T-cell (primary cell): ENCODE results near the gene RGS13. TPM values are rescaled to one million over a fixed set of nuclear protein-coding genes. Genes with fewer than 3 reads are reported as not detected.
A peak's percentile ranks its signal among the peaks of the same experiment; 100 is the strongest.

ENCODE experiments used
- ATAC-seq, 4 experiments: fragments of 200-7000 bp in 3 of 4; fragments of 150-1000 bp in 1 of 4; cut with Tn5 transposase; replicated peaks in 1 of 4; 1 replicate in 3 of 4; 2 replicates in 1 of 4; pipeline ENCODE4 v1.10.0; 2021; ENCODE audit warnings: moderate library complexity in 3 of 4, mild to moderate bottlenecking in 2 of 4, moderate number of reproducible peaks in 1 of 4
- CTCF ChIA-PET, 2 donors: fragments of 300-600 bp; sonication (Branson Sonifier 250); formaldehyde crosslinking; loops; one replicate each; lab custom pipeline; 2022; ENCODE audit warnings: antibody characterized with exemption in 2 of 2; lab: Charles Lee
- POLR2A ChIA-PET, 2 donors: fragments of 300-600 bp; sonication (Branson Sonifier 250); formaldehyde crosslinking; loops; one replicate each; lab custom pipeline; 2022; ENCODE audit warnings: antibody characterized with exemption in 2 of 2; lab: Charles Lee
- DNase-seq, 35 experiments: peaks; one replicate each; pipeline versions ENCODE4 v3.0.0 to v3.0.0-alpha.2; 2013 to 2023
- H3K27ac ChIP-seq: one replicate; pipeline ENCODE4 v1.5.1; 2013; ENCODE audit warnings: low read length
- H3K27me3 ChIP-seq, 2 experiments: replicated peaks in 1 of 2; 1 replicate in 1 of 2; 2 replicates in 1 of 2; pipeline versions ENCODE4 v1.6.1 to v1.7.0; 2013; ENCODE audit warnings: low read length in 1 of 2, mixed read lengths in 1 of 2; ENCODE audit not compliant: control insufficient read depth in 2 of 2, insufficient read depth in 2 of 2; ENCODE audit errors: extremely low read depth in 1 of 2
- H3K36me3 ChIP-seq, 2 donors: 1 replicate in 1 of 2; 2 replicates in 1 of 2; pipeline versions ENCODE4 v1.6.1 to v1.7.0; 2013; ENCODE audit warnings: low read length in 1 of 2; ENCODE audit not compliant: control insufficient read depth in 2 of 2, insufficient read depth in 1 of 2; ENCODE audit errors: extremely low read depth in 1 of 2
- H3K4me1 ChIP-seq, 2 experiments: 1 replicate in 1 of 2; 2 replicates in 1 of 2; pipeline versions ENCODE4 v1.6.1 to v1.7.0; 2013; ENCODE audit warnings: low read length in 2 of 2, mixed read lengths in 1 of 2; ENCODE audit not compliant: insufficient read depth in 2 of 2, control insufficient read depth in 1 of 2; ENCODE audit errors: extremely low read depth in 1 of 2
- H3K4me3 ChIP-seq, 2 donors: 1 replicate in 1 of 2; 2 replicates in 1 of 2; pipeline versions ENCODE4 v1.5.1 to v1.7.0; 2013; ENCODE audit warnings: mild to moderate bottlenecking in 2 of 2, low read length in 1 of 2, moderate library complexity in 1 of 2; ENCODE audit not compliant: control insufficient read depth in 1 of 2; ENCODE audit errors: extremely low read depth in 1 of 2
- H3K9me3 ChIP-seq: 2 replicates; pipeline ENCODE4 v1.7.0; 2013
- H3K27ac Mint-ChIP-seq, 2 donors: one replicate each; pipeline ENCODE4 v1.8.0; 2020 to 2021; ENCODE audit warnings: mild to moderate bottlenecking in 2 of 2, mixed read lengths in 2 of 2
- H3K27me3 Mint-ChIP-seq, 2 donors: one replicate each; pipeline ENCODE4 v1.8.0; 2021 to 2022; ENCODE audit warnings: mixed read lengths in 2 of 2
- H3K36me3 Mint-ChIP-seq: one replicate; pipeline ENCODE4 v1.8.0; 2021; ENCODE audit warnings: mixed read lengths
- H3K4me1 Mint-ChIP-seq, 3 donors: one replicate each; pipeline ENCODE4 v1.8.0; 2020 to 2022; ENCODE audit warnings: mixed read lengths in 3 of 3, mild to moderate bottlenecking in 1 of 3
- H3K4me3 Mint-ChIP-seq, 3 donors: one replicate each; pipeline ENCODE4 v1.8.0; 2020 to 2022; ENCODE audit warnings: mild to moderate bottlenecking in 3 of 3, mixed read lengths in 3 of 3, moderate library complexity in 3 of 3
- H3K9me3 Mint-ChIP-seq, 3 donors: one replicate each; pipeline ENCODE4 v1.8.0; 2020 to 2022; ENCODE audit warnings: mixed read lengths in 3 of 3
- WGBS: methylation state at CpG from one replicate; pipeline ENCODE4 v1.1.5; 2013; ENCODE audit warnings: missing lambda C conversion rate; ENCODE audit not compliant: insufficient coverage; 5-methylcytosine and 5-hydroxymethylcytosine counted together
- total RNA-seq, 35 experiments: library from RNA in 6 of 35; stranded (reverse) in 6 of 35; fragments of 120-200 nt in 1 of 35; gene quantifications; one replicate each; pipeline versions ENCODE4 v1.2.1 to v1.2.4 and lab custom pipeline; 2013 to 2026

The RGS13 gene, protein sequence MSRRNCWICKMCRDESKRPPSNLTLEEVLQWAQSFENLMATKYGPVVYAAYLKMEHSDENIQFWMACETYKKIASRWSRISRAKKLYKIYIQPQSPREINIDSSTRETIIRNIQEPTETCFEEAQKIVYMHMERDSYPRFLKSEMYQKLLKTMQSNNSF
- total RNA-seq = under 1 TPM in 2 of 5 donors, not detected in 3; 0.07 to 0.10 TPM
- total RNA-seq (2013) = 0.04 TPM
- total RNA-seq (lab: John Stamatoyannopoulos, UW) = 0 to 0.73 (median 0.14) reads per million in 29 experiments

GRCh38 chr1:192635939-192636338, at the start of gene RGS13:
Gene RGS13, plus strand, starts transcription at chr1:192636147. Its CDS starts 8,188 bp downstream, at chr1:192644335.
- no peak within 1 kb of the TSS for H3K27ac Mint-ChIP-seq
- H3K27me3 Mint-ChIP-seq = no peaks in the 10 kb centered on the region
- no peak for ATAC-seq
- DNase-seq = no peak
- Histone ChIP-seq H3K27ac (no peak within 1 kb of the TSS), H3K4me3 (no peak within 1 kb of the TSS), H3K4me1 (no peaks in the 10 kb centered on the region), H3K9me3 (no peaks in the 10 kb centered on the region), H3K27me3 (no peaks in the 10 kb centered on the region), H3K36me3 (no peaks in the 10 kb centered on the region)
- POLR2A ChIA-PET = no interaction called here
- H3K4me3 Mint-ChIP-seq = no peak within 1 kb of the TSS
- H3K4me1 Mint-ChIP-seq = peaks cover 0 to 2% (median 2%) of the 10 kb centered on the region in 3 donors
- no peaks in the 10 kb centered on the region for H3K36me3 Mint-ChIP-seq
- no peaks in the 10 kb centered on the region for H3K9me3 Mint-ChIP-seq
- CTCF ChIA-PET = no interaction called here
- WGBS = no CpG with 5 or more reads among the region's 4 CpGs

GRCh38 chr1:192587386-192588266, 48.3 kb upstream of the RGS13 start:
- Mint-ChIP-seq H3K27me3 (peaks cover 3 to 6% of the 10 kb centered on the region in 2 donors), H3K27ac (no peak overlapping the region), H3K4me1 (no peaks in the 10 kb centered on the region), H3K36me3 (no peaks in the 10 kb centered on the region), H3K4me3 (no peak overlapping the region), H3K9me3 (no peaks in the 10 kb centered on the region)
- Histone ChIP-seq H3K4me3 (no peak overlapping the region), H3K36me3 (no peaks in the 10 kb centered on the region), H3K9me3 (no peaks in the 10 kb centered on the region), H3K27ac (no peak overlapping the region), H3K27me3 (no peaks in the 10 kb centered on the region), H3K4me1 (no peaks in the 10 kb centered on the region)
- CTCF ChIA-PET = interaction anchor here in 1 of 2 donors (0.8 kb wide), 1 partner anchor 112 kb away, joined by 4 read pairs; no protein-coding TSS in a partner anchor
- 88% methylated on average over 1 of the region's 5 CpGs for WGBS
- ATAC-seq (peak in 1 of 4 experiments; percentile 5), DNase-seq (no peak)
- POLR2A ChIA-PET = interaction anchor here in 1 of 2 donors (0.6 kb wide), 1 partner anchor 25 kb away, joined by 3 read pairs; no protein-coding TSS in a partner anchor

DNA sequence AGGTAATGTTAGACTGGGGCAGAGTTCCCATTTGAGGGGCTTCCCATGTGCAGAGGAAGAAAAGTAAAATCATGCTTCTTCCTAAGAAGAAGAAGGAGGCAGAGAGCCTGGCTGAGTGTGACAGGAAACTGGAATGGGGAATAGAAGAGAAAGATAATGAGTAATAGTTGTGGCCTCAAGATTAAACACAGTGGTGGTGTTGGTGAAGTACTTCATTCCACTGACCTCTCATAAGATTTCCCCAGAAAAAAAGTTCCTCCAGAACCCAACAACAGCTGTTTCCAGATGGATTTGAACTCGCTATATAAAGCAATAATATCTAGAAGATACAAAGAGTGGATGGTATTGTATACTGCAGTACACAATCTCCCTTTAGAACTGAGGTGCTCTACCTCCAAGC, 47.4 kb upstream of the RGS13 start:
- no CpG with 5 or more reads among the region's 1 CpG for WGBS
- no peaks in the 10 kb centered on the region for H3K9me3 Mint-ChIP-seq
- no peak overlapping the region for H3K27ac ChIP-seq
- no peak overlapping the region for H3K4me3 Mint-ChIP-seq
- H3K36me3 Mint-ChIP-seq = no peaks in the 10 kb centered on the region
- ChIA-PET POLR2A (no interaction called here), CTCF (interaction anchor here in 1 of 2 donors (0.8 kb wide), 1 partner anchor 113 kb away, joined by 4 read pairs; no protein-coding TSS in a partner anchor)
- H3K27me3 Mint-ChIP-seq = peaks cover 1 to 6% of the 10 kb centered on the region in 2 donors
- no peak overlapping the region for H3K4me3 ChIP-seq
- no peak for ATAC-seq
- no peaks in the 10 kb centered on the region for H3K4me1 ChIP-seq
- no peak for DNase-seq
- H3K27ac Mint-ChIP-seq = no peak overlapping the region
- no peaks in the 10 kb centered on the region for H3K4me1 Mint-ChIP-seq
- H3K36me3 ChIP-seq = no peaks in the 10 kb centered on the region
- no peaks in the 10 kb centered on the region for H3K9me3 ChIP-seq
- no peaks in the 10 kb centered on the region for H3K27me3 ChIP-seq

GRCh38 chr1:192589813-192590212, 46.1 kb upstream of the RGS13 start:
- Mint-ChIP-seq H3K4me3 (no peak overlapping the region), H3K27ac (no peak overlapping the region), H3K36me3 (no peaks in the 10 kb centered on the region), H3K4me1 (no peaks in the 10 kb centered on the region), H3K27me3 (peaks cover 1 to 5% of the 10 kb centered on the region in 2 donors), H3K9me3 (no peaks in the 10 kb centered on the region)
- Histone ChIP-seq H3K9me3 (no peaks in the 10 kb centered on the region), H3K27me3 (no peaks in the 10 kb centered on the region), H3K36me3 (no peaks in the 10 kb centered on the region), H3K4me1 (no peaks in the 10 kb centered on the region), H3K27ac (no peak overlapping the region), H3K4me3 (no peak overlapping the region)
- CTCF ChIA-PET = no interaction called here
- ATAC-seq (no peak), DNase-seq (no peak)
- POLR2A ChIA-PET = no interaction called here
- no CpG with 5 or more reads among the region's 3 CpGs for WGBS

GRCh38 chr1:192592517-192592916, 43.4 kb upstream of the RGS13 start:
- Mint-ChIP-seq H3K36me3 (no peaks in the 10 kb centered on the region), H3K9me3 (no peaks in the 10 kb centered on the region), H3K27ac (no peak overlapping the region), H3K27me3 (peaks cover 4% of the 10 kb centered on the region in 2 donors), H3K4me3 (no peak overlapping the region), H3K4me1 (no peaks in the 10 kb centered on the region)
- WGBS = no CpG with 5 or more reads among the region's 4 CpGs
- CTCF ChIA-PET = interaction anchor here in 1 of 2 donors (1.2 kb wide), 1 partner anchor 15 kb away, joined by 3 read pairs; no protein-coding TSS in a partner anchor
- Histone ChIP-seq H3K4me1 (no peaks in the 10 kb centered on the region), H3K9me3 (no peaks in the 10 kb centered on the region), H3K36me3 (no peaks in the 10 kb centered on the region), H3K4me3 (no peak overlapping the region), H3K27me3 (no peaks in the 10 kb centered on the region), H3K27ac (no peak overlapping the region)
- DNase-seq (no peak), ATAC-seq (no peak)
- POLR2A ChIA-PET = no interaction called here

DNA sequence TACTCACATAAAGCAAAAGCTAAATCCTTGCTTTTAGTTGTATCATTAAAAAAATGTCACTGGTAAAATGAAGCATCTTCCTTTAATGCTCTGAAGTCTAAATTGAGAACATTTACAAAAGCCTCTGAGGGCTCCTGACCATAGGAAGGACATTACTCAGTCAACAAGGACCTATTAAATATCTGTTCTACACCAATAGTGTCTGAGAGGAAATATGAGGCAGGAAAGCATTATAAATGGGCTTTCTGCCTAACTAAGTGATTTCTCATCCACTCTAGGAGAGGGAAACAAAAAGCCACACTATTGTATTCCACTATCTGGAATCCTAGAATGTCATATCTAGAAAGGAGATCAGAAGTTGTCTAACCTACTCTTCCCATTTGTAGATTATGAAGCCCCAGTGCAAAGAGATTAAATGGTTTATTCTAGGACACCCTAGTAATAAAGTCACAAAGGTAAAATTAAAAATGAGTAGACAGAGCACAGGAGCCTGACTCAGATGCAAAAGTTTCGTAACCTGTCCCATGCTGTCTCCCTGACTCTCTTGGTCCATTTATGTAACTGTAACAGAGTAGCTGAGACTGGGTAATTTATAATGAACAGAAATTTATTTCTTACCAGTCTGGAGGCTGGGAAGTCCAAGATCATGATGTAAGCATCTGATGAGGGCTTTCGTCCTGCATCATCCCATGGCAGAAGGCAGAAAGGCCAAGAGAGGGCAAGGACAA, 42.8 kb upstream of the RGS13 start:
- ChIA-PET CTCF (interaction anchor here in 1 of 2 donors (1.2 kb wide), 1 partner anchor 15 kb away, joined by 3 read pairs; no protein-coding TSS in a partner anchor), POLR2A (no interaction called here)
- Mint-ChIP-seq H3K4me3 (no peak overlapping the region), H3K27ac (no peak overlapping the region), H3K36me3 (no peaks in the 10 kb centered on the region), H3K9me3 (no peaks in the 10 kb centered on the region), H3K4me1 (no peaks in the 10 kb centered on the region), H3K27me3 (peaks cover 3 to 4% of the 10 kb centered on the region in 2 donors)
- Histone ChIP-seq H3K9me3 (no peaks in the 10 kb centered on the region), H3K27me3 (no peaks in the 10 kb centered on the region), H3K27ac (no peak overlapping the region), H3K36me3 (no peaks in the 10 kb centered on the region), H3K4me3 (no peak overlapping the region), H3K4me1 (no peaks in the 10 kb centered on the region)
- WGBS = 100% methylated on average over 1 of the region's 2 CpGs
- ATAC-seq = no peak
- DNase-seq = no peak
